Activated naive CD4-positive, alpha-beta T cell treated with anti-CD3 and anti-CD28 coated beads, Interleukin-2, amount 10 ng/mL, durations not matched to agents 7 days and 5 days (primary cell): ENCODE data around the gene PMM1.
A peak's percentile ranks its signal among the peaks of the same experiment; 100 is the strongest.

Experiments used
- CTCF ChIA-PET: fragments of 350-600 bp; sonication (Branson Sonifier 250); formaldehyde crosslinking; loops from one replicate; lab custom pipeline; 2021; ENCODE audit warnings: antibody characterized with exemption; lab: Charles Lee
- DNase-seq: peaks from one replicate; pipeline ENCODE4 v3.0.0-alpha.2; 2020
- H3K27ac Mint-ChIP-seq: one replicate; pipeline ENCODE4 v1.8.0; 2021; ENCODE audit warnings: mild to moderate bottlenecking, moderate library complexity, mixed read lengths
- H3K27me3 Mint-ChIP-seq: one replicate; pipeline ENCODE4 v1.8.0; 2021; ENCODE audit warnings: mild to moderate bottlenecking, mixed read lengths
- H3K36me3 Mint-ChIP-seq: one replicate; pipeline ENCODE4 v1.8.0; 2021; ENCODE audit warnings: mixed read lengths
- H3K4me1 Mint-ChIP-seq: one replicate; pipeline ENCODE4 v1.8.0; 2021; ENCODE audit warnings: mixed read lengths
- H3K4me3 Mint-ChIP-seq: one replicate; pipeline ENCODE4 v1.8.0; 2021; ENCODE audit warnings: mild to moderate bottlenecking, moderate library complexity, mixed read lengths
- H3K9me3 Mint-ChIP-seq: one replicate; pipeline ENCODE4 v1.8.0; 2021; ENCODE audit warnings: mixed read lengths

PMM1 gene

GRCh38 chr22:41548830-41549211 lies 40.8 kb downstream of the PMM1 start:
- H3K9me3 Mint-ChIP-seq: no peaks in the 10 kb centered on the region
- H3K27me3 Mint-ChIP-seq: peaks cover 46% of the 10 kb centered on the region
- peaks cover 10% of the 10 kb centered on the region for H3K4me1 Mint-ChIP-seq
- H3K4me3 Mint-ChIP-seq: no peak overlapping the region
- no peak overlapping the region for H3K27ac Mint-ChIP-seq
- peaks cover 1% of the 10 kb centered on the region for H3K36me3 Mint-ChIP-seq
- no peak for DNase-seq
- CTCF ChIA-PET: interaction anchor here (1.1 kb wide), 1 partner anchor 31 kb away, joined by 4 read pairs; no protein-coding TSS in a partner anchor

- H3K27ac Mint-ChIP-seq: peak overlapping the region; percentile 77
- H3K4me1 Mint-ChIP-seq: peaks cover 39% of the 10 kb centered on the region
- no peak for DNase-seq
- H3K36me3 Mint-ChIP-seq: peaks cover 13% of the 10 kb centered on the region
- peak overlapping the region; percentile 96 for H3K4me3 Mint-ChIP-seq
- H3K27me3 Mint-ChIP-seq: peaks cover 16% of the 10 kb centered on the region
- H3K9me3 Mint-ChIP-seq: no peaks in the 10 kb centered on the region
- CTCF ChIA-PET: interaction anchor here (1.4 kb wide), 2 partner anchors 52 to 76 kb away, joined by 4 to 8 read pairs; partner anchors contain the start of genes DESI1 and XRCC6
Measured at GRCh38 chr22:41544671-41545476, 44.8 kb downstream of the PMM1 start.

- H3K9me3 Mint-ChIP-seq: no peaks in the 10 kb centered on the region
- H3K4me1 Mint-ChIP-seq: peaks cover 39% of the 10 kb centered on the region
- peak within 1 kb of the TSS; percentile 96 for H3K4me3 Mint-ChIP-seq
- peaks cover 17% of the 10 kb centered on the region for H3K36me3 Mint-ChIP-seq
- CTCF ChIA-PET: interaction anchor here (0.7 to 1.4 kb wide), 5 partner anchors 9 to 77 kb away, joined by 3 to 8 read pairs (median 3); partner anchors contain the start of genes DESI1 and XRCC6
- peak; percentile 99 for DNase-seq
- H3K27me3 Mint-ChIP-seq: peaks cover 11% of the 10 kb centered on the region
- H3K27ac Mint-ChIP-seq: peak within 1 kb of the TSS; percentile 96
Measured at GRCh38 chr22:41543854-41544670, 45.6 kb downstream of the PMM1 start, which contains the start of gene POLR3H. Gene POLR3H (minus strand): TSS chr22:41544470. CDS start chr22:41544101, 369 bp downstream.

- DNase-seq: no peak
- Mint-ChIP-seq H3K9me3 (no peaks in the 10 kb centered on the region), H3K36me3 (peaks cover 17% of the 10 kb centered on the region), H3K4me1 (peaks cover 39% of the 10 kb centered on the region), H3K4me3 (peak overlapping the region; percentile 96), H3K27me3 (peaks cover 4% of the 10 kb centered on the region), H3K27ac (peak overlapping the region; percentile 77)
- CTCF ChIA-PET: interaction anchor here (0.9 to 1.4 kb wide), 3 partner anchors 55 to 138 kb away, joined by 3 to 4 read pairs (median 4); no protein-coding TSS in a partner anchor
Measured at GRCh38 chr22:41542224-41542623, 47.4 kb downstream of the PMM1 start.

GRCh38 chr22:41541484-41541883 lies 48.2 kb downstream of the PMM1 start:
- H3K4me1 Mint-ChIP-seq: peaks cover 39% of the 10 kb centered on the region
- DNase-seq: no peak
- H3K4me3 Mint-ChIP-seq: no peak overlapping the region
- no peaks in the 10 kb centered on the region for H3K27me3 Mint-ChIP-seq
- no peaks in the 10 kb centered on the region for H3K9me3 Mint-ChIP-seq
- H3K36me3 Mint-ChIP-seq: peaks cover 17% of the 10 kb centered on the region
- CTCF ChIA-PET: interaction anchor here (0.9 to 1.4 kb wide), 2 partner anchors 17 to 56 kb away, joined by 3 to 4 read pairs; no protein-coding TSS in a partner anchor
- no peak overlapping the region for H3K27ac Mint-ChIP-seq

- Mint-ChIP-seq H3K36me3 (peaks cover 17% of the 10 kb centered on the region), H3K9me3 (no peaks in the 10 kb centered on the region), H3K27ac (no peak overlapping the region), H3K4me1 (peaks cover 39% of the 10 kb centered on the region), H3K27me3 (no peaks in the 10 kb centered on the region), H3K4me3 (no peak overlapping the region)
- no peak for DNase-seq
- CTCF ChIA-PET: interaction anchor here (0.9 kb wide), 1 partner anchor 15 kb away, joined by 3 read pairs; no protein-coding TSS in a partner anchor
Measured at GRCh38 chr22:41540365-41540764, 49.3 kb downstream of the PMM1 start.

- Mint-ChIP-seq H3K9me3 (no peaks in the 10 kb centered on the region), H3K36me3 (peaks cover 17% of the 10 kb centered on the region), H3K27ac (no peak overlapping the region), H3K4me1 (peaks cover 38% of the 10 kb centered on the region), H3K4me3 (no peak overlapping the region), H3K27me3 (no peaks in the 10 kb centered on the region)
- CTCF ChIA-PET: no interaction called here
- no peak for DNase-seq
Measured at GRCh38 chr22:41540006-41540315, 49.7 kb downstream of the PMM1 start.

GRCh38 chr22:41539146-41540005 lies 50.3 kb downstream of the PMM1 start:
- H3K4me3 Mint-ChIP-seq: no peak overlapping the region

GRCh38 chr22:41538583-41538982 lies 51.1 kb downstream of the PMM1 start:
- Mint-ChIP-seq H3K9me3 (no peaks in the 10 kb centered on the region), H3K27ac (no peak overlapping the region), H3K4me1 (peaks cover 28% of the 10 kb centered on the region), H3K4me3 (no peak overlapping the region), H3K36me3 (peaks cover 19% of the 10 kb centered on the region), H3K27me3 (no peaks in the 10 kb centered on the region)
- DNase-seq: no peak
- CTCF ChIA-PET: no interaction called here

More at GRCh38 chr22:41539146-41540005, 50.3 kb downstream of the PMM1 start:
- Mint-ChIP-seq H3K27ac (no peak overlapping the region), H3K4me1 (peaks cover 32% of the 10 kb centered on the region), H3K36me3 (peaks cover 17% of the 10 kb centered on the region), H3K9me3 (no peaks in the 10 kb centered on the region), H3K27me3 (no peaks in the 10 kb centered on the region)
- CTCF ChIA-PET: no interaction called here
- no peak for DNase-seq

GRCh38 chr22:41537203-41537602 lies 52.4 kb downstream of the PMM1 start:
- H3K9me3 Mint-ChIP-seq: no peaks in the 10 kb centered on the region
- H3K27me3 Mint-ChIP-seq: no peaks in the 10 kb centered on the region
- H3K27ac Mint-ChIP-seq: no peak overlapping the region
- H3K4me3 Mint-ChIP-seq: no peak overlapping the region
- CTCF ChIA-PET: interaction anchor here (1.5 kb wide), 1 partner anchor 9 kb away, joined by 5 read pairs; no protein-coding TSS in a partner anchor
- DNase-seq: no peak
- H3K36me3 Mint-ChIP-seq: peaks cover 15% of the 10 kb centered on the region
- H3K4me1 Mint-ChIP-seq: peaks cover 15% of the 10 kb centered on the region

GRCh38 chr22:41535244-41535643 lies 54.4 kb downstream of the PMM1 start:
- no peaks in the 10 kb centered on the region for H3K9me3 Mint-ChIP-seq
- H3K27ac Mint-ChIP-seq: no peak overlapping the region
- H3K36me3 Mint-ChIP-seq: peaks cover 15% of the 10 kb centered on the region
- H3K4me3 Mint-ChIP-seq: no peak overlapping the region
- H3K27me3 Mint-ChIP-seq: no peaks in the 10 kb centered on the region
- no peak for DNase-seq
- no peaks in the 10 kb centered on the region for H3K4me1 Mint-ChIP-seq
- CTCF ChIA-PET: interaction anchor here (0.6 to 1.2 kb wide), 4 partner anchors 17 to 134 kb away, joined by 3 to 4 read pairs (median 3); no protein-coding TSS in a partner anchor

GRCh38 chr22:41534219-41534618 lies 55.4 kb downstream of the PMM1 start:
- Mint-ChIP-seq H3K4me3 (no peak overlapping the region), H3K9me3 (no peaks in the 10 kb centered on the region), H3K27me3 (no peaks in the 10 kb centered on the region), H3K36me3 (peaks cover 9% of the 10 kb centered on the region), H3K4me1 (no peaks in the 10 kb centered on the region), H3K27ac (no peak overlapping the region)
- CTCF ChIA-PET: no interaction called here
- no peak for DNase-seq
